HG02981 (cell line): ENCODE measurements around the gene TMC8.

Source experiments
- ATAC-seq: cut with Tn5 transposase; IDR thresholded peaks from one replicate; pipeline ENCODE4 v1.9.1; 2021; ENCODE audit warnings: mild to moderate bottlenecking, moderate library complexity; ENCODE audit not compliant: unreplicated experiment

TMC8 gene

DNA sequence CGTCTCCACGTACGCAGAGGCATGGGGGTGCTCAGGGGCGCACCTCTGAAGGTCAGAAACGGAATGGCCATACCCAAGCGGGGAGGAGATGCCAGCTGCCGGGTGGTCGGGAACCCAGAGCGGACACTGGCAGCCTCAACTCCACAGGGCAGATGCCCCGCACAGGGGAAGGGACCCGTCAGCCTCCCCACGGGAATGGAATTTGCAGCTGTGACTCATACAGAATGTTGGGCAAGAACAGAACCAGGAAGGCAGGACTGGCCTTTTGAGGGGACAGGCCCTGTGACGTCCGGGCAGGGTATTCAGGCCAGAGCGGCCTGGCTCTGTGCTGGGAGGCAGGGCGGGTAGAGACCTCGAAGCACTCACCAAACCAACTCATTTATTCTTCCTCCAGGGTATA, 48.8 kb downstream of the TMC8 start:
- ATAC-seq = no peak

DNA sequence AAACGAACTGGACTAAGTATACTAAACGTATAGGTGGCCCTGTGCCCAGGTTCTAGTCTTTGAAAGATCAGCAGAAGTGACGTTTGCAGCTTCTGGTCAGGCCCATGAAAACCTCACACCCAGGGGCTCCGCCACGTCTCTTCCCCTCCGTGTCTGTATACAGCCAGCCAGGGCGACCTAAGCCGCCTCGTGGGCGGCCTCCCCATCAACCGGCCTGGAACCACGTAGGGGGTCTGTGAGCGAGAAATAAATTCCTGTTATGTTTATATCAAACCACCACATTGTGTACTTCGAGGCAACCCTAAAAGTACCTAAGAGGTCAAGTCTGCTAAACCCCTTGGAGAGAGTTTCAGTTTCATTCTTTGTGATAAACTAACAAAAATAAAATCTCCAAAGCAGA, 49.5 kb downstream of the TMC8 start:
- no peak for ATAC-seq

DNA sequence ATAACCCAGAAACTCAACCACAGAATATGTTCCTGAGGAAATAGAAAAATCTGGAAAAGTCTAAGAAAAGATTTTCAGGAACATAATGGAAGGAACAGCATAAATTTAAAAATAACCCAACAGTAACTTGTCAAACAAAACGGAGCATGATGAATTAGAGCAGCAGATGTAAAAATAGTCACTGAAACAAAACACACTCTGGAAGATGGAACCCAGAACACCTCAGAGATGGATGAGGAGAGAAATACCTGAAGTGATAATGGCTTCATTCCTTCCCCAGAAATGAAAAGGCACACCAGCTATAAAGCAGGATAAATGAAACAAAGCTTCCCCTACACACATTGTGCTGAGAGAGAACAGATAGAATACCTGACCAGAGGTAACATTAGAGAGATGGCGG, 49.9 kb downstream of the TMC8 start:
- no peak for ATAC-seq

DNA sequence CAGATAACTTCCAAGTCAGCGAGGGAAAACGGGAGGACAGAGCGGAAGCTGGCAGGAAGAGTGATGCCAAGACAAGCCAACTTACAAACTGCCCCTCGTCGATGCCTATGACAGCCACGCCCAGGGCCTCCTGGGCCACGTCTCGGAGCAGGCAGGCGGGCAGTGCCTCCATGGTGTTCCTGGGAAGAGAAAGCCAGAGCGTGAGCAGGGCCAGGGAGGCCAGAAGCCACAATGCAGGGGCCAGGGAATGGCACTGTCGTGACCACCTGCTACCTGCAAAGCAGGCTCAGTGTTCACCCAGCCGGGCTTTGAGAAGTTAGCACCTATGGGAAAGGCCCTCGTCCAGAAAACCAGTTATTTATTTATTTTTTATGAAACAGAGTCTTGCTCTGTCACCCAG, 51.9 kb downstream of the TMC8 start:
- no peak for ATAC-seq

DNA sequence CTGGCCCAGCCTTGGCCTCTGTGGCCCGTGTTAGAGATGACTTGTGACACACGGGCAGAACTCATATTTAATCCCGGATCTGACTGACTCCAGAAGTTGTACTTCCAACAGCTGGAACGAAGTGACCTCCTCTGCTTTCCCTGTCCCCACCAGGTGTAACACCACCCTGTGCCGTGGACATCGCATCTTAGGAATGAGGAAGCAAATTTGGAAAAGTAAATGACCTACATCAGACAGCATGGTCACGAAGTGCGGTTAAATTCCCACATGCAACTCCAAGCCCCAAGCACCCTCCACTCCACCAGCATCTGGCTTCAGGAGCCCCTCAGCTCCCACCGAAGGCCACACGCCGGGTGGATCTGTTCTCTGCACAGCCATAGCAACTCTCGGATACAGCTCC, 53.3 kb downstream of the TMC8 start:
- no peak for ATAC-seq

DNA sequence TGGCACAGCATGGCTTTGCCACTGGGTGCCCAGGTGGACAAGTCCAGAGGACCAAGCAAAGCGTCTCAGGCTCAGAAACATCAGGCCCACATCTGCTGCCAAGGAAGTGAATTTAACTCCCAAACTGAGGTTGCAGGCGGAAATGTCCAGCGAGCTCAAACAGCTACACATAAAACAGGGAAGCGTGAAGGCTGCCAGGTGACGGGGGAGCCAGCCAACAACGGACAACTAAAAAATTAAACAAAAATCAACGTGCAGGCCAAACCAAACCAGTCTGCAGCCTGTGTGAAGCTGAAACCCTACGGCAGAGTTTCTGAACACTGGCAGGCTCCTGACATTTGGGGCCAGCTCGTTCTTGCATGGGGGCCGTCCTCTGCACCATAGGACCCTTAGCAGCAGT, 53.8 kb downstream of the TMC8 start:
- ATAC-seq = no peak

DNA sequence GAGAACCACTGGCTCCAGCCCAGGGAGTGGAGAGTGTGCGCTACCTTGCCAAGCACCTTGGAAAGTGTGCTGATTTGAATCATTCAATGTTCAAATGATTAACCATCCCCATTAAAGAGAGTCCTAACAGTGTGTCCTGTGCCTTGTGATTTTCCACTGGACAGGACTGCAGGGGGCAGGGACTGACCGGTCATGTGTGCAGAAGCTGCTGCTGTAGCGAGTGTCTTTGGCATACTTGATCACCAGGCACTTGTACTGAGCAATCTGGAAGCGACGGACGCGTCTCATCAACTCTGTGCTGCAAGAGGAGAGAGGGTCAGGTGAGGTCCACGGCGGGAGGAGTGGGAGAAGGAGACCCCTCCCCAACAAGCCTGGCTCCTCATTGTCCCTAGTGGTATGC, 54.3 kb downstream of the TMC8 start:
- no peak for ATAC-seq

DNA sequence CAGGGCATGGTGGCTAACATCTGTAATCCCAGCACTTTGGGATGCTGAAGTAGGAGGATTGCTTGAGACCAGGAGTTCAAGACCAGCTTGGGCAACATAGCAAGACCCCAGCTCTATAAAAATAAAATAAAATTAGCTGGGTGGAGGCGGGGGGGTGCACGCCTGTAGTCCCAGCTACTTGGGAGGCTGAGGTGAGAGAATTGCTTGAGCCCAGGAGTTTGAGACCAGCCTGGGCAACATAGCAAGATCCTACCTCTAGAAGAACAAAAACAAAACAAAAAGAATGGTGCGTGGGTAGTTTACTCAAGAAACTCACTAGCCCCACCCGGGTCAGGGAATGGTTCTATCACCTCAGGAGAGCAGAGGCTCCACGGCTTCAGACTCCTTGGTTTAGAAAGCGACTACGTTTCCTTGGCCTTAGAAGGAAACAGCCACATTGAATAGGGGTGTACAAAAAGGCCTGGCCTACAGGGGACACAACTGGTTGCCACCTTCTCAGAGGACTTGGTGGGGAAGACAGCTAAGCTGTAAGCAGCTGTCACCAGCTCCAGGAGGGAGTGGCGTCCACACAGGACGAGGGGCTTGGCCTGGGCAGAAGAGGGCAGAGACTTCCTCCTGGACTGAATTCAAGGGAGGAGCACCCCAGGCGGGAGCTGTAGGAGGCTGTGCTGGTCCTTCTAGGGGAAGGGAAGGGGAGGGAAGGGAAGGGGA, 55.6 kb downstream of the TMC8 start:
- no peak for ATAC-seq

DNA sequence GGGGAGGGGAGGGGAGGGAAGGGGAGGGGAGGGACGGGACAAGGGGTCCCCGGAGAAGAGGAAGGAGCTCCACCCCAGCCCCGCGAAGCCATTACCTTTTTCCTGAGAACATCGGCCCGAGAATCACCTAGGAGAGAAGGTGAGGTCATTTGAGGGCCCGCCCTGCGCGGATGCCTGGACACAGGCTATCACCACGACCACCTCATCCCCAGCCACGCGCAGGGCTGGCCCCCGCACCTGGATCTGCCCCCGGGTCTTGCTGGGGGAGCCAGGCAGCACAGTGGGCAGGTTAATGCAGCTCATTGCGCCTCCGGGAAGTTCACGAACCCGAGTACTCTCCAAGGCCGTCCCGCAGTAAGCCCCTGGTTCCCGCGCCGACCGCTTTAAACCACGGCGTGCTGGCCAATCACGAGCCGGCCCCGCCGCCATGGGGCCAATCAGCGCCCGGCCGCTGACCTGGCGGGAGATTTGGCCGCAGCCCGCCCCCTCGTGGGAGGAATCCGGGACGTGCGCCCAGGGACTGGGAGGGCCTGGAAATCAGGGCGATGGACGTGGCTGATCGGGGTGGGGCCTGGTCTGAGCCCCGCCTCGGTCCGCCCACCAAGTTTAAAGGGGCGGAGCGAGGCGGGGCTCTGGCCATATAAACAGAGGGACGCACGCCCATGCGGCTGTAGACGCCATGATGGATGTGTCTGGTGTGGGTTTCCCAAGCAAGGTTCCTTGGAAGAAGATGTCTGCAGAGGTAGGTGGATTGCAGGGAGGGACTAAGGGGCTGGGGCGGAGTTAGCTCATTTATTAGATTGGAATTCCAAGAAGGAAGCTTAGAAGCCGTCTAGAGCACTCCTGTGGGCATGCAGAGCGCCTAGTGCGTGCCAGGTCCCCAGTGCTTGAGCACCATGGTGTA, 56.4 kb downstream of the TMC8 start, which contains the start of the genes AFMID and TK1:
AFMID (plus strand) TSS at position 671 of the 904 bp plus-strand sequence; CDS start at position 680, 9 bp downstream.
TK1 (minus strand) TSS at position 361 of the 904 bp plus-strand sequence; CDS start at position 303, 58 bp downstream.
- ATAC-seq = peak; percentile 91
